Type B pancreatic cell (in vitro differentiated cells): Measurements from ENCODE around the gene LGR5. TPM values are rescaled to one million over a fixed set of nuclear protein-coding genes. Genes with fewer than 3 reads are reported as not detected.

ENCODE experiments used
- DNase-seq: peaks from one replicate; pipeline ENCODE4 v3.0.0; 2021; ENCODE audit warnings: mixed read lengths; ENCODE audit not compliant: unreplicated experiment; ENCODE audit errors: extremely low spot score
- H3K27ac Mint-ChIP-seq: 2 replicates; pipeline ENCODE4 v1.8.0; 2021; ENCODE audit warnings: mild to moderate bottlenecking, mixed read lengths
- H3K27me3 Mint-ChIP-seq: 2 replicates; pipeline ENCODE4 v1.8.0; 2021; ENCODE audit warnings: mixed read lengths
- H3K36me3 Mint-ChIP-seq: 2 replicates; pipeline ENCODE4 v1.8.0; 2021; ENCODE audit warnings: mixed read lengths
- H3K4me1 Mint-ChIP-seq: one replicate; pipeline ENCODE4 v1.8.0; 2021; ENCODE audit warnings: mixed read lengths; ENCODE audit not compliant: unreplicated experiment
- H3K4me3 Mint-ChIP-seq: 2 replicates; pipeline ENCODE4 v1.8.0; 2021; ENCODE audit warnings: mild to moderate bottlenecking, mixed read lengths
- H3K9me3 Mint-ChIP-seq: 2 replicates; pipeline ENCODE4 v1.8.0; 2021; ENCODE audit warnings: mixed read lengths
- total RNA-seq: library from RNA; stranded (reverse); gene quantifications from 2 replicates; pipeline ENCODE4 v1.2.1, GENCODE V29; 2021; ENCODE audit warnings: low replicate concordance
- TF ChIP-seq, protein P1 (sequence below): fragments of 200-600 bp; sonication (generic); conservative IDR thresholded peaks from 2 replicates; pipeline ENCODE4 v1.5.0; 2021; ENCODE audit warnings: antibody characterized with exemption, mild to moderate bottlenecking

LGR5 gene
- total RNA-seq, 1 donor from 2014 or later: 7.9 TPM

DNA sequence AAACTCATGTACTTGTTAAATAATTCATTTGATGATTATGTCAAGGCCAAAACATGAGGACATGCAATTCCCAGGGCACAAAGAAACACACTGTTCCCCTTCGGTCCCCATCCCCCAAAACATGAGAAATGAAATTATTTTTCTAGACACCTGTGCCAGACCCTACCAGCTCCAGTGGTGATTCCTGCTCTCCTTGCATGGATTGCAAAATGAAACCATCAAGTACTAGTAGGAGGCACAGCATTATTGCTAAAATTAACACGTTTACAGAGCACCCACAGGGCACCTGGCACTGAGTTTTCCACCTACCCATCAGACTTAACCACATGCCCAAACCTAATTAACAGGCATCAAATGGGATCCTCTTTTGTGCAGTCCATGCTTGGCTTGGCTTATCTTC is 147.4 kb downstream of the LGR5 start:
- Mint-ChIP-seq H3K4me3 (no peak overlapping the region), H3K4me1 (no peaks in the 10 kb centered on the region), H3K27ac (no peak overlapping the region), H3K9me3 (no peaks in the 10 kb centered on the region), H3K27me3 (no peaks in the 10 kb centered on the region), H3K36me3 (no peaks in the 10 kb centered on the region)
- DNase-seq: no peak
- TF ChIP-seq, protein P1, sequence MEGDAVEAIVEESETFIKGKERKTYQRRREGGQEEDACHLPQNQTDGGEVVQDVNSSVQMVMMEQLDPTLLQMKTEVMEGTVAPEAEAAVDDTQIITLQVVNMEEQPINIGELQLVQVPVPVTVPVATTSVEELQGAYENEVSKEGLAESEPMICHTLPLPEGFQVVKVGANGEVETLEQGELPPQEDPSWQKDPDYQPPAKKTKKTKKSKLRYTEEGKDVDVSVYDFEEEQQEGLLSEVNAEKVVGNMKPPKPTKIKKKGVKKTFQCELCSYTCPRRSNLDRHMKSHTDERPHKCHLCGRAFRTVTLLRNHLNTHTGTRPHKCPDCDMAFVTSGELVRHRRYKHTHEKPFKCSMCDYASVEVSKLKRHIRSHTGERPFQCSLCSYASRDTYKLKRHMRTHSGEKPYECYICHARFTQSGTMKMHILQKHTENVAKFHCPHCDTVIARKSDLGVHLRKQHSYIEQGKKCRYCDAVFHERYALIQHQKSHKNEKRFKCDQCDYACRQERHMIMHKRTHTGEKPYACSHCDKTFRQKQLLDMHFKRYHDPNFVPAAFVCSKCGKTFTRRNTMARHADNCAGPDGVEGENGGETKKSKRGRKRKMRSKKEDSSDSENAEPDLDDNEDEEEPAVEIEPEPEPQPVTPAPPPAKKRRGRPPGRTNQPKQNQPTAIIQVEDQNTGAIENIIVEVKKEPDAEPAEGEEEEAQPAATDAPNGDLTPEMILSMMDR: no peak

DNA sequence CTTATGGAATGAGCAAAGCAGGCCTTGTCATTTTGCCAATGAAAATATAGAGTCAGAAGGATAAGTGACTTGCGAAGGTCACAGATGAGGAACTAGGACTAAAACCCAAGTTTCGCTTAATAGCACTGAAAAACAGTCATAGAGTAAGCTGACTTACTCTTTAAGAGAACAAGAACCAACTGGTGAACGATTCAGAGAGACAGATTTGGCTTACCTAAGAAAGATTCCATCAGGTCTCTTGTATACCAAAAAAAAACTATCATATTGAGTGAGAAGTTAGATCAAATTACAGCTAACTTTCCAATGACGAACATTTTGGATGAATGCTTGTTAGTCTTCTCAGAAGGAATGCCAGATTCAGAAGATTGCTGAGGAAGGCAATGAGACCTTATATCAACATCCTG is 149.9 kb downstream of the LGR5 start:
- Mint-ChIP-seq H3K36me3 (no peaks in the 10 kb centered on the region), H3K27me3 (peaks cover 6% of the 10 kb centered on the region), H3K4me1 (no peaks in the 10 kb centered on the region), H3K4me3 (no peak overlapping the region), H3K27ac (no peak overlapping the region), H3K9me3 (no peaks in the 10 kb centered on the region)
- no peak for DNase-seq
- TF ChIP-seq, protein P1: no peak

DNA sequence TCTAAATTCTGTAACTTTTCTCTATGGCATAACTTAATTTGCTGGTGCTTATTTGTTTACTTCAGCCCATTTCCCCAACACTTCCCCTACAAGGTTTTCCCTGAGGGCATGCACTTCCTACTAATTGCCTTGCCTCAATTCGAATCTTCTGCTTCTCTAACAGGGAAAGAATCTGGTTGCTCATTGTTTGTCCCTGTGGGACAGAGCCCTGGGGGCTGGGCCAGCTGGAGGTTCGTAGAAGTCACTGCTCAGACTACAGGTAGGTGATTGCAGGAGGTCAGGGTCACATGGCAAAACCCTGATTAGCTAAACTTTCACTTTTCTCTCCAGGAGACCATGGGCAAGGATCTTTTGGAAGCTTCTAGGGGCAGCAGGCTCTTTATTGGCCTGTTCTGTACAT is 152.0 kb downstream of the LGR5 start:
- no peak overlapping the region for H3K27ac Mint-ChIP-seq
- TF ChIP-seq, protein P1: no peak
- no peak for DNase-seq

DNA sequence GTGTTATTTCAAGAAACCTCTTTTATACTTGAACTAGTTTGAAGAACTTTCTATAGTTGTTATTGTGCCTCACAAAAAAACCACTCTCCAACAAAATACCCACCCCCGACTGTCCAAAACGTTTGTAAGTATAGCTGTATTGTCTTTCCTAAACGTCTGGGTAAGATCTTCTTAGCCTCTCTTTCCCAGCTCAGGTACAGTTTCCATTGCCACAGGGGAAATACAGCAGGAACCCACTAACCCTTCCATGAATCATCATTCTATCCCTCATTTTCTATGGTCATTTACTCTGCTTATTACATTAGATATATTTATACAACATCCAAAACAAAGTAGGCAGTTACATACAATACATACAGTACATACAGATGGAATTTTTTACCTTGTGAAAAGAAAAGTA is 153.2 kb downstream of the LGR5 start:
- TF ChIP-seq, protein P1: no peak
- Mint-ChIP-seq H3K36me3 (no peaks in the 10 kb centered on the region), H3K4me1 (no peaks in the 10 kb centered on the region), H3K4me3 (no peak overlapping the region), H3K9me3 (no peaks in the 10 kb centered on the region), H3K27ac (no peak overlapping the region), H3K27me3 (peaks cover 11% of the 10 kb centered on the region)
- DNase-seq: no peak

More for the DNA sequence above, 152.0 kb downstream of the LGR5 start:
- Mint-ChIP-seq H3K9me3 (no peaks in the 10 kb centered on the region), H3K27me3 (peaks cover 11% of the 10 kb centered on the region), H3K4me3 (no peak overlapping the region), H3K4me1 (no peaks in the 10 kb centered on the region), H3K36me3 (no peaks in the 10 kb centered on the region)

DNA sequence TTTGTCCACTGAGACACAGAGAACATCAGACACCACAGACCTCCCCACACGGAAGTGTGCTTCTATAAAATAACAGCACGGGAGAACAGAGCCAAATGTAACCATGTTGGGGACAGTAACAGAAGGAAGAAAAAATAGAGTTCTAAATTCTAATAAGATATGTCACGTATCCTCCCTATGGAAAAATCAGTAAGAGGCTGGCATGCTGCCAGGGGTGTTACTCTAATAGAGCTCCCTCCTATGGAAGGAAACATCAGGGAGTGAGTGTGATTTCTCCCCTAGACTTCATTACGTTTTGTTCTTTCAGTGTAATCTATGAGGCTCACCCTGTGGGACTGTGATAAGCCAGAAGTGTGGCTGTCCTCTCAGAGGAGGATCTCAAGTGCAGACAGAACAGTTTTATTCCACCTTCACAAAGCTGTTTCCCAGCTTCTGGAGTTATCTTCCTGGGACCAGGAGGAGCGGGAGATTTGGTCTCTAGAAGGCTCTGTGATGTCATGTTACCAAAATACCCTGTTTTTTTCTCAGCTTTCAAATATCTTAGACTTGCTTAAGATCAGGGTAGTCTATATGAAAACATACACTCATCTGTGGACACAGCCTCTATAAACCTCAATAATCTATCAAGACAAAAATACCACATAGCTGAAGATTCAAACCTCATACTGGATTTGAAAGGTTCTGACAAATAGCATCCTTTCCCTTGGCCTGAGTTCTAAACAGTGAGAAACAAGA is 154.8 kb downstream of the LGR5 start:
- peaks cover 14% of the 10 kb centered on the region for H3K27me3 Mint-ChIP-seq
- DNase-seq: no peak
- H3K4me3 Mint-ChIP-seq: no peak overlapping the region

More for the DNA sequence above, 154.8 kb downstream of the LGR5 start:
- TF ChIP-seq, protein P1: no peak
- H3K4me1 Mint-ChIP-seq: no peaks in the 10 kb centered on the region
- H3K36me3 Mint-ChIP-seq: no peaks in the 10 kb centered on the region
- H3K27ac Mint-ChIP-seq: no peak overlapping the region
- no peaks in the 10 kb centered on the region for H3K9me3 Mint-ChIP-seq
